Measurements from ENCODE around the gene TRPM7.

GRCh38 chr15:50698101-50698500 is 11.5 kb upstream of the TRPM7 start:
- no peak for TF ChIP-seq CTCF (IDR thresholded peaks at IDR 0.05; ENCODE audit: borderline replicate concordance, extremely low read depth, low read length, poor library complexity, severe bottlenecking)
- TF ChIP-seq EZH2 (IDR thresholded peaks at IDR 0.05; ENCODE audit: borderline replicate concordance, low read depth, low read length, severe bottlenecking): no peak
